ENCODE measurements around the gene TRIP13. TPM values are rescaled to one million over a fixed set of nuclear protein-coding genes. Genes with fewer than 3 reads are reported as not detected.

Gene TRIP13
- total RNA-seq, 4 donors from 2014 or later = 0.13 to 3.6 (median 0.73) TPM

GRCh38 chr5:886716-887325, 5.9 kb upstream of the TRIP13 start:
- Histone ChIP-seq H3K4me3 (no peak overlapping the region), H3K9me3 (no peaks in the 10 kb centered on the region), H3K36me3 (peaks cover 0 to 96% of the 10 kb centered on the region in 2 donors), H3K4me1 (peaks cover 0 to 19% (median 9%) of the 10 kb centered on the region in 3 donors), H3K27ac (no peak overlapping the region), H3K27me3 (no peaks in the 10 kb centered on the region)
- TF ChIP-seq EP300 (IDR thresholded peaks at IDR 0.05) (no peak), POLR2A (IDR thresholded peaks at IDR 0.05) (no peak), POLR2AphosphoS5 (IDR thresholded peaks at IDR 0.05) (no peak)
- TF ChIP-seq, protein P1, sequence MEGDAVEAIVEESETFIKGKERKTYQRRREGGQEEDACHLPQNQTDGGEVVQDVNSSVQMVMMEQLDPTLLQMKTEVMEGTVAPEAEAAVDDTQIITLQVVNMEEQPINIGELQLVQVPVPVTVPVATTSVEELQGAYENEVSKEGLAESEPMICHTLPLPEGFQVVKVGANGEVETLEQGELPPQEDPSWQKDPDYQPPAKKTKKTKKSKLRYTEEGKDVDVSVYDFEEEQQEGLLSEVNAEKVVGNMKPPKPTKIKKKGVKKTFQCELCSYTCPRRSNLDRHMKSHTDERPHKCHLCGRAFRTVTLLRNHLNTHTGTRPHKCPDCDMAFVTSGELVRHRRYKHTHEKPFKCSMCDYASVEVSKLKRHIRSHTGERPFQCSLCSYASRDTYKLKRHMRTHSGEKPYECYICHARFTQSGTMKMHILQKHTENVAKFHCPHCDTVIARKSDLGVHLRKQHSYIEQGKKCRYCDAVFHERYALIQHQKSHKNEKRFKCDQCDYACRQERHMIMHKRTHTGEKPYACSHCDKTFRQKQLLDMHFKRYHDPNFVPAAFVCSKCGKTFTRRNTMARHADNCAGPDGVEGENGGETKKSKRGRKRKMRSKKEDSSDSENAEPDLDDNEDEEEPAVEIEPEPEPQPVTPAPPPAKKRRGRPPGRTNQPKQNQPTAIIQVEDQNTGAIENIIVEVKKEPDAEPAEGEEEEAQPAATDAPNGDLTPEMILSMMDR (IDR thresholded peaks at IDR 0.05) = no peak
- WGBS, 2 donors (ENCODE audit: low coverage in 1 of 2) = 88% methylated on average over 6 of the region's 26 CpGs; no CpG with 5 or more reads in 1 of the 2 donors
- ATAC-seq = no peak

GRCh38 chr5:887947-888637, 4.6 kb upstream of the TRIP13 start:
- Histone ChIP-seq H3K9me3 (no peaks in the 10 kb centered on the region), H3K4me1 (peaks cover 0 to 28% (median 14%) of the 10 kb centered on the region in 3 donors), H3K36me3 (peaks cover 0 to 84% of the 10 kb centered on the region in 2 donors), H3K27me3 (no peaks in the 10 kb centered on the region), H3K4me3 (no peak overlapping the region), H3K27ac (no peak overlapping the region)
- 84 to 85% methylated on average over 4 to 9 of the region's 14 CpGs for WGBS, 2 donors (ENCODE audit: low coverage in 1 of 2)
- ATAC-seq = no peak
- TF ChIP-seq POLR2AphosphoS5 (IDR thresholded peaks at IDR 0.05) (no peak), EP300 (IDR thresholded peaks at IDR 0.05) (no peak), POLR2A (IDR thresholded peaks at IDR 0.05) (no peak)
- TF ChIP-seq, protein P1 (IDR thresholded peaks at IDR 0.05) = no peak

- 89 to 90% methylated on average over 11 of the region's 11 CpGs for WGBS, 2 donors (ENCODE audit: low coverage in 1 of 2)
- H3K4me3 ChIP-seq = no peak overlapping the region
- peaks cover 0 to 33% (median 16%) of the 10 kb centered on the region in 3 donors for H3K4me1 ChIP-seq
- no peaks in the 10 kb centered on the region for H3K27me3 ChIP-seq
- TF ChIP-seq POLR2A (IDR thresholded peaks at IDR 0.05) (no peak), EP300 (IDR thresholded peaks at IDR 0.05) (no peak), POLR2AphosphoS5 (IDR thresholded peaks at IDR 0.05) (no peak)
- TF ChIP-seq, protein P1 (IDR thresholded peaks at IDR 0.05) = no peak
- H3K9me3 ChIP-seq = no peaks in the 10 kb centered on the region
- H3K36me3 ChIP-seq = peaks cover 0 to 78% of the 10 kb centered on the region in 2 donors
- no peak overlapping the region for H3K27ac ChIP-seq
- no peak for ATAC-seq
Measured at GRCh38 chr5:888638-889035, 4.0 kb upstream of the TRIP13 start.

- ATAC-seq = no peak
- H3K36me3 ChIP-seq = peaks cover 0 to 73% of the 10 kb centered on the region in 2 donors
- 77 to 87% methylated on average over 11 to 13 of the region's 15 CpGs for WGBS, 2 donors (ENCODE audit: low coverage in 1 of 2)
Measured at GRCh38 chr5:889075-889710, 3.5 kb upstream of the TRIP13 start.

More at GRCh38 chr5:889075-889710, 3.5 kb upstream of the TRIP13 start:
- no peak for TF ChIP-seq POLR2AphosphoS5 (IDR thresholded peaks at IDR 0.05)
- TF ChIP-seq, protein P1 (IDR thresholded peaks at IDR 0.05) = no peak
- no peak for TF ChIP-seq EP300 (IDR thresholded peaks at IDR 0.05)
- TF ChIP-seq POLR2A (IDR thresholded peaks at IDR 0.05) = no peak
- H3K27me3 ChIP-seq = no peaks in the 10 kb centered on the region
- peaks cover 0 to 34% (median 16%) of the 10 kb centered on the region in 3 donors for H3K4me1 ChIP-seq
- H3K9me3 ChIP-seq = no peaks in the 10 kb centered on the region
- H3K4me3 ChIP-seq = no peak overlapping the region
- no peak overlapping the region for H3K27ac ChIP-seq
